Stimulated activated CD4-positive, alpha-beta T cell treated with anti-CD3 and anti-CD28 coated beads, Interleukin-2, amount 100 ng/mL, for 4 hours (primary cell): ENCODE results near the gene SEMA3F.

Experiments used
- DNase-seq: peaks from one replicate; pipeline ENCODE4 v3.0.0-alpha.2; 2020; ENCODE audit warnings: low read depth

The SEMA3F gene

DNA sequence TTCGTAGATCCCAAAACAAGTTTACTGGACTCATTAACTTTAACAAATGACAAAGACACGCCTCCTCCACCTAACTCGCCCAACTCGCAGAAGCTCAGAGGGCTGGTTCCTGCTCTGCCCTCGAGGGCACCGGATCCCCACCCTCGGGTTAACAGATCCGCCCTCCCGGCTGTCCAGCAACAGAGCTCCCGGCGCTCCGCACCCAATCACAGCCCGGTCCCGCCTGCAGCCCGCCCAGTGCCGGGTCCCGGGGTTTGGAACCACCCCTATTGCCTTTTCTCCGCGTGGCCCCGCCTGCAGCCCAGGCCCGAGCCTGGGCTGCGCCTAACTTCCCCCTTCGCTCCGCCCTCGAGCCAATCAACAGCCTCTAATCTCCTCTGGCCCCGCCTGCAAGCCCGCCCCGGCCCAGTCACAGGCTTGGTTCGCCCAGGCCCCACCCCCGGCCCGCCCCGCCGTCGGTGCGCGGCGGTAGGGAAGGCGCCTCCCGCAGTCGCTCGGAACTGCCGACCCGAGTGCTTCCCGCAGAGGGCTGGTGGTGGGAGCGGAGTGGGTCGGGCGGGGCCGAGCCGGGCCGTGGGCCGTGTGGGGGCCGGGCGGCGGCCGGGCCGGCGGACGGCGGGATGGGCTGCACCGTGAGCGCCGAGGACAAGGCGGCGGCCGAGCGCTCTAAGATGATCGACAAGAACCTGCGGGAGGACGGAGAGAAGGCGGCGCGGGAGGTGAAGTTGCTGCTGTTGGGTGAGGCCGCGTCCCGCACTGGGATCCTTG is 80.8 kb downstream of the SEMA3F start, which contains the start of gene GNAI2:
TSS of gene GNAI2 (plus strand) at position 489 of the 768 bp plus-strand sequence. CDS start at position 621, 132 bp downstream.
- peak; percentile 98 for DNase-seq

DNA sequence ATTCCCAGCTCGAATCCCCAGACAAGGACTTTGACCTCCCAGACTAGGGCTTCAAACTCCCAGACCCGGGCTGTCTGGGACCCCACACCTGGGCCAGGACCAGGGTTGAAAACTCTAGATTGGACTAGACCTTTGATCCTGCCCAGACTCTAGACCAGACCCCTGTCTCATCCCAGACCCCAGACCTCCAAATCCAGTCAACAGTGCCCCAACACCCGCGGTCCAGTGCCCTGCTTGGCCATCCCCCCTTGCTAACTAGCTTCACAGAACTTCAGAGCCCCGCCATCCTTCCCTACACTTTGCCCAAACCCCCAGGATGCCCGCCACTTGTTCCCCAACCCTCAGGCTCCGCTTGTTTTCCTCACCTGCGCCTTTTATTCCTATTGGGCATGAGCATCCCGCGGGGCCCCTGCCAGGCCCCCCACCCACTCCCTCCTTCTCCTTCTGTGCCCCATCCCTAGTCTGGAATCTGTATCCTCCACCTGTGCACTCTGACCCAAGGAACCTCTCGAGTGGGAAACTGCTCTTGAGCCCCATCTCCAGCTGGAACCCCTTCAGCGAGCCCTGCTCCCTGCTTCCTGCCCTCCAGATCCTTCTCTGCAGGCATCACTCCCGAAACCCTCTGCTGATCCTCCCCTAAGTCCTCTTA is 81.5 kb downstream of the SEMA3F start:
- no peak for DNase-seq

DNA sequence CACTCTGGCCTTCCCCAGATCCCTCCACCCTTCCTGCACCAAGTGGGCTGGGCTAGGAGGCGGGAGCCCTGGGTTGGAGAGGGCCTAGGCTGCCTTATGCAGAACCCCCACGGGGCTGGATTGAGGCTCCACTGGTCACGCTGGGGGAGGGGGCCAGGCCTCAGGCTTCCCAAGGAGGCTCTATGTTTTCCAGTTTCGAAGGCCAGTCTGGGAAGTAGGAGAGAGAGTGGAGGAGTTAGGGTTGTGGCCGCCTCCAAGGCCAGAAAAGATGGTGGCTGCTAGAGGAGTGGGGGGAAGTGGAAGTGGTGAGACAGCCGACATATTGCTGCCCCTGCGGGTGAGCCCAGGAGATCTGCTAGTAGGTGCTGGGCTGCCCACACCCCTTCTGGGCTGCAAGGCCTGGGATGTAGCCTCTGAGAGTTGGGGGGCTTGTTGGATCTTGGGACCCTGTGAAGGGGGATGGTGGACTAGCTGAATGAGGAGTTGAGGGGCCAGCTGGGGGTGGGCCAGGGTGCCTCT is 82.1 kb downstream of the SEMA3F start:
- DNase-seq: no peak

DNA sequence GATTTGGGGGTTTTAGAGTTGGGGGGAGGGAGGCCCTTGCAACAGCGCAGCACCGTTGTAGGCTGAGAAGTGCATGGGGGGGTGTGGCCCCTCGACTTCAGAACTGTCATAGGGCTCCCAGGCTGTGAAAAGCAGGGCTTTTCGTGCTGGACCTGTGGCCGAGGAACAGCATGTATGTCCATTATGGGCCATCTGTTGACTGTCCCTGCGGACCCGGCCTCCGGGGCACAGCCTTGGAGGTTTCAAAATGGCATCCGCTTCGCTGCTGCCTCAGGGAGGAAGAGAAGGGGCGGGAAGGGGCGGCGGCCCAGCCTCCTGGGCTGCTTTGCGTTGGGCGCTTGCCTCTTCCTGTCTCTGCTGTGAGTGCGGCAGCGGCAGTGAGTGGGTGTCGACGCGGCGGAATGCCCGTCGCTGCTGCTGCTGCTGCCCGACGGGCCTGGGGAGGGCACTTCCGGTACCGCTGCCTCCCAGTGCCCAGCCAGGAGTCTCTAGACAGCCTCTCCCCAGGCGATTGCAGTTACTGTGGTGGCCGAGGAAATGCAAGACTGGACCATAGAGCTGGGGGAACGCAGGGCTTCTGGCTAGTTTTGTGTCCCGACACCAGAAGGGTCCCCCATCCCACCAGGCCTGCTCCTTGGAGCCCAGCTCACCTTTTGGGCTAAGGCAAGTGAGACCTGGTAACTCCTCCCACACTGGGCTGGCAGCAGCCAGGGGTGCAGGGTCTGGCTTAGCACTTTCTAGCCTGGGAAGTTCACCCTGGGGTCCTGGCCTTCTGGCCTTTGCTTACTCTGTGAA is 82.8 kb downstream of the SEMA3F start:
- DNase-seq: peak; percentile 78

DNA sequence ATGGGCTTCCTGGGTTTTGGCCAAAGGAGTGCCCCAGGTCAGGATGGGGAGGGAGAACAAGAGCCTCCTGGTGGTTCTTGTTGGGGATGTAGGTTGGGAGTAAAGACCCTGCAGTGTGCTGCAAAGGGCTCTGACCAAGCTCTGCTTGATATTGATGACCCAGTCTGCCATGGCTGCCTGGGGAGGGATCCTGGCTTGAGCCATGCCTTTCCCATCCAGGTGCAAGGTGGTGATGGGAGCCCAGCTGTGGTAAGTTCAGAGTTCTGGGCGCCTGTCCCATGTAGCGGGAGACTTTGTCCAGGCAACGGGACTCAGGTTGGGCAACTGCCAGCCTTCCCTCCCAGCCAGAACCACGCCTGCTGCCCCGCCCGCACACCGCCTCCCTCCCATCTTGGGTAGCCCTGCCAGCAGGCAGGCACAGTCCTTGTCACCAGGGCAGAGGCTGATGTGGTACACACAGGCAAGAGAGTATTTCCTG is 83.5 kb downstream of the SEMA3F start:
- DNase-seq: no peak
